Stomach (tissue), 9 donors: Measurements from ENCODE around the gene PCARE. TPM values are rescaled to one million over a fixed set of nuclear protein-coding genes. Genes with fewer than 3 reads are reported as not detected.

Experiments used
- DNase-seq, 2 donors: peaks; one replicate each; pipeline versions ENCODE4 v3.0.0 to v3.0.0-alpha.2; 2013 to 2019
- H3K27ac ChIP-seq, 5 donors: fragments of 200-600 bp in 4 of 5; sonication (generic) in 4 of 5; one replicate each; pipeline ENCODE4 v1.5.1; 2013 to 2019; ENCODE audit warnings: mild to moderate bottlenecking in 1 of 5, moderate library complexity in 1 of 5
- H3K27me3 ChIP-seq, 3 donors: fragments of 200-600 bp; sonication (generic); one replicate each; pipeline ENCODE4 v1.5.1; 2017 to 2019; ENCODE audit warnings: mixed run types in 1 of 3
- H3K36me3 ChIP-seq, 4 donors: fragments of 200-600 bp; sonication (generic); 1 replicate in 3 of 4; 2 replicates in 1 of 4; pipeline ENCODE4 v1.5.1; 2016 to 2019
- H3K4me1 ChIP-seq, 4 donors: fragments of 200-600 bp; sonication (generic); one replicate each; pipeline ENCODE4 v1.5.1; 2016 to 2019
- H3K4me3 ChIP-seq, 4 donors: fragments of 200-600 bp; sonication (generic) in 3 of 4; one replicate each; pipeline ENCODE4 v1.5.1; 2016 to 2019; ENCODE audit warnings: mild to moderate bottlenecking in 1 of 4
- H3K9me3 ChIP-seq, 4 donors: fragments of 200-600 bp; sonication (generic); one replicate each; pipeline ENCODE4 v1.5.1; 2016 to 2019
- CTCF ChIP-seq, 7 experiments: fragments of 450-650 bp in 4 of 7; fragments of 200-600 bp in 3 of 7; sonication (generic) in 3 of 7; IDR thresholded peaks; one replicate each; pipeline ENCODE4 v1.5.1; 2016 to 2019; ENCODE audit warnings: antibody characterized with exemption in 7 of 7, control low read depth in 2 of 7, mild to moderate bottlenecking in 1 of 7
- EP300 ChIP-seq: sonication (generic); formaldehyde crosslinking; IDR thresholded peaks from one replicate; pipeline ENCODE4 v1.6.1; 2017; ENCODE audit warnings: antibody characterized with exemption
- POLR2A ChIP-seq, 4 donors: fragments of 450-650 bp; IDR thresholded peaks; one replicate each; pipeline ENCODE4 v1.6.1; 2016; ENCODE audit warnings: antibody characterized with exemption in 4 of 4, control low read depth in 2 of 4, mild to moderate bottlenecking in 1 of 4, moderate library complexity in 1 of 4
- POLR2AphosphoS5 ChIP-seq, 3 donors: sonication (generic); formaldehyde crosslinking; IDR thresholded peaks; one replicate each; pipeline ENCODE4 v1.6.1; 2016; ENCODE audit warnings: antibody characterized with exemption in 3 of 3
- whole genome bisulfite sequencing, 5 donors: extraction: QIAGEN DNeasy Blood & Tissue Kit in 3 of 5; methylation state at CpG; one replicate each; pipeline versions ENCODE4 v1.1.5 to v1.1.7; 2013 to 2018; 5-methylcytosine and 5-hydroxymethylcytosine counted together
- intact Hi-C: fragments of 100-400 bp; cut with DNase I; formaldehyde crosslinking; loops from one replicate; pipeline ENCODE4 v1.15.1; 2023; ENCODE audit warnings: low total_unique reads
- polyA plus RNA-seq, 3 donors: library from polyadenylated mRNA; stranded (reverse); fragments of 200-250 nt; gene quantifications; one replicate each; pipeline ENCODE4 v1.2.3, GENCODE V29; 2013
- total RNA-seq, 5 donors: library from RNA; depleted of rRNA; stranded (reverse); fragments of >200 nt; gene quantifications; one replicate each; pipeline versions ENCODE4 v1.1.0 to v1.2.3, GENCODE V29; 2014 to 2016
- donor health status: healthy with polysubstance abuse.
- donor health status: Bipolar disorder and iron deficiency.
- donor health status: healthy.

The PCARE gene
- total and polyA plus RNA-seq, 8 donors: 0.06 to 2.9 (median 0.08) TPM; not detected in 5

GRCh38 chr2:29044459-29044858 lies 29.9 kb downstream of the PCARE start:
- Histone ChIP-seq H3K27ac (no peak overlapping the region), H3K4me3 (no peak overlapping the region), H3K4me1 (peaks cover 0 to 17% (median 0%) of the 10 kb centered on the region in 4 donors), H3K27me3 (no peaks in the 10 kb centered on the region), H3K9me3 (no peaks in the 10 kb centered on the region), H3K36me3 (no peaks in the 10 kb centered on the region)
- TF ChIP-seq POLR2A (IDR thresholded peaks at IDR 0.05) (no peak), POLR2AphosphoS5 (IDR thresholded peaks at IDR 0.05) (no peak), CTCF (IDR thresholded peaks at IDR 0.05) (no peak), EP300 (no peak)
- 86 to 98% (median 91%) methylated on average over 2 to 4 of the region's 4 CpGs for WGBS, 5 donors
- intact Hi-C loops: no loop called here
- no peak for DNase-seq

- WGBS, 5 donors: 44 to 60% (median 48%) methylated on average over 7 to 9 of the region's 9 CpGs
- DNase-seq: peak in 1 of 2 donors; percentile 82
- H3K4me3 ChIP-seq: no peak overlapping the region
These were observed 31.7 kb downstream of the PCARE start for GRCh38 chr2:29042561-29043075.

DNA sequence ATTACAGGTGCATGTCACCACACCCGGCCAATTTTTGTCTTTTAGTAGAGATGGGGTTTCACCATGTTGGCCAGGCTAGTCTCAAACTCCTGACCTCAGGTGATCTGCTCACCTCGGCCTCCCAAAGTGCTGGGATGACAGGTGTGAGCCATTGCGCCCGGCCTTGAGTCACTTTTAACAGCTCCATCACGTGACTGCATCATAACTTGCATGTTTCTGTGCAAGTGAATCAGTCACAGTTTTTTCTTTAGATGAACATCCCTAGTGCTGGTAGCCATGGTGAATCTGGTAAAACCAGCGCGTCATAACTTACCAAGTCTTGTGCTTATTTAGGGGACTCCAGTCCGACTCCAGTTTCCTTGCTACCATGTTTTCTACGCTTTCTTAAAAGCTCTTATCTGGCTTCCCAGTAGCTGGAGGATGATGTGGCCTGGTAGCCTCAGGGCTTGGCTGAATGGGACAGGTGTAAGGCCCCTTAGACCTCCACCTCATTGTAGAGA lies 33.1 kb downstream of the PCARE start:
- no peak for DNase-seq
- Histone ChIP-seq H3K4me3 (no peak overlapping the region), H3K4me1 (peaks cover 0 to 23% (median 0%) of the 10 kb centered on the region in 4 donors), H3K9me3 (no peaks in the 10 kb centered on the region), H3K27ac (no peak overlapping the region), H3K36me3 (no peaks in the 10 kb centered on the region), H3K27me3 (no peaks in the 10 kb centered on the region)
- intact Hi-C loops: no loop called here
- no peak for TF ChIP-seq POLR2A (IDR thresholded peaks at IDR 0.05)
- no peak for TF ChIP-seq EP300
- TF ChIP-seq POLR2AphosphoS5 (IDR thresholded peaks at IDR 0.05): no peak
- TF ChIP-seq CTCF (IDR thresholded peaks at IDR 0.05): no peak
- WGBS, 5 donors: 88 to 96% (median 95%) methylated on average over 9 of the region's 9 CpGs

More at GRCh38 chr2:29042561-29043075, 31.7 kb downstream of the PCARE start:
- no peak overlapping the region for H3K27ac ChIP-seq
- TF ChIP-seq POLR2A (IDR thresholded peaks at IDR 0.05) (no peak), POLR2AphosphoS5 (IDR thresholded peaks at IDR 0.05) (no peak), CTCF (IDR thresholded peaks at IDR 0.05) (no peak), EP300 (no peak)
- H3K4me1 ChIP-seq: peaks cover 0 to 23% (median 0%) of the 10 kb centered on the region in 4 donors
- no peaks in the 10 kb centered on the region for H3K27me3 ChIP-seq
- intact Hi-C loops: no loop called here
- no peaks in the 10 kb centered on the region for H3K9me3 ChIP-seq
- H3K36me3 ChIP-seq: no peaks in the 10 kb centered on the region

GRCh38 chr2:29040552-29040951 lies 33.8 kb downstream of the PCARE start:
- no peak overlapping the region for H3K27ac ChIP-seq
- peaks cover 0 to 23% (median 0%) of the 10 kb centered on the region in 4 donors for H3K4me1 ChIP-seq
- DNase-seq: no peak
- intact Hi-C loops: no loop called here
- no peak overlapping the region for H3K4me3 ChIP-seq
- no peaks in the 10 kb centered on the region for H3K27me3 ChIP-seq
- no peaks in the 10 kb centered on the region for H3K36me3 ChIP-seq
- no peaks in the 10 kb centered on the region for H3K9me3 ChIP-seq
- 75 to 82% (median 77%) methylated on average over 6 of the region's 6 CpGs for WGBS, 5 donors
- TF ChIP-seq POLR2A (IDR thresholded peaks at IDR 0.05): no peak
- no peak for TF ChIP-seq EP300
- no peak for TF ChIP-seq POLR2AphosphoS5 (IDR thresholded peaks at IDR 0.05)
